Measurements from ENCODE around the gene TPCN1.

GRCh38 chr12:113278633-113279032 is 57.4 kb downstream of the TPCN1 start:
- no peak for TF ChIP-seq RAD21 (IDR thresholded peaks at IDR 0.05; ENCODE audit: low read length)
- no peak for TF ChIP-seq CTCF (IDR thresholded peaks at IDR 0.05)
- no peak for TF ChIP-seq EP300 (IDR thresholded peaks at IDR 0.05; ENCODE audit: borderline replicate concordance in 1 of 2, low read depth in 1 of 2, low read length in 1 of 2)
- TF ChIP-seq ELF1 (IDR thresholded peaks at IDR 0.05) = no peak
- no peak for TF ChIP-seq GABPA (IDR thresholded peaks at IDR 0.05; ENCODE audit: low read depth)
- no peak for TF ChIP-seq MAX (IDR thresholded peaks at IDR 0.05; ENCODE audit: low read depth)
- TF ChIP-seq REST (IDR thresholded peaks at IDR 0.05; ENCODE audit: low read depth, low read length) = no peak
- TF ChIP-seq SMC3 (IDR thresholded peaks at IDR 0.05; ENCODE audit: low read depth, low read length) = no peak
